DOHH2 (cell line): ENCODE data around the gene ZNF74.
"Not testable (repeated sequence)": the region's sequence is repeated elsewhere in the genome, so short reads cannot be mapped to it uniquely, and the experiment has no call there.

Experiments
- H3F3A ChIP-seq: fragments of 200-600 bp; sonication (generic), shearing (Covaris generic); 2 replicates; pipeline ENCODE4 v1.6.0; 2016; ENCODE audit warnings: antibody characterized with exemption, mild to moderate bottlenecking; ENCODE audit not compliant: control insufficient read depth, insufficient read depth
- H3K27ac ChIP-seq: fragments of 200-600 bp; sonication (generic); 2 replicates; pipeline ENCODE4 v1.5.1; 2014; ENCODE audit warnings: low read depth, mild to moderate bottlenecking, low read length, moderate library complexity
- H3K27me3 ChIP-seq: fragments of 200-600 bp; sonication (generic); 2 replicates; pipeline ENCODE4 v1.6.1; 2014; ENCODE audit warnings: mild to moderate bottlenecking, low read length, mixed read lengths; ENCODE audit not compliant: control insufficient read depth
- H3K36me3 ChIP-seq: fragments of 200-600 bp; sonication (generic); 2 replicates; pipeline ENCODE4 v1.6.1; 2014; ENCODE audit warnings: mild to moderate bottlenecking, low read length, moderate library complexity, mixed read lengths; ENCODE audit not compliant: control insufficient read depth
- H3K4me1 ChIP-seq: fragments of 200-600 bp; sonication (generic); 2 replicates; pipeline ENCODE4 v1.6.1; 2014; ENCODE audit warnings: mild to moderate bottlenecking, low read length, mixed read lengths; ENCODE audit not compliant: control insufficient read depth
- H3K4me2 ChIP-seq: fragments of 200-600 bp; sonication (generic); 2 replicates; pipeline ENCODE4 v1.6.0; 2014; ENCODE audit warnings: mild to moderate bottlenecking, low read length, moderate library complexity
- H3K4me3 ChIP-seq: fragments of 200-600 bp; sonication (generic); 2 replicates; pipeline ENCODE4 v1.5.1; 2014; ENCODE audit warnings: mild to moderate bottlenecking, low read length, mixed read lengths
- H3K79me2 ChIP-seq: fragments of 200-600 bp; sonication (generic); 2 replicates; pipeline ENCODE4 v1.6.1; 2014; ENCODE audit warnings: mild to moderate bottlenecking, low read length, mixed read lengths; ENCODE audit not compliant: control insufficient read depth
- H3K9me2 ChIP-seq: fragments of 200-600 bp; sonication (generic); replicated peaks from 2 replicates; pipeline ENCODE4 v1.6.1; 2014; ENCODE audit warnings: mild to moderate bottlenecking, low read length, mixed read lengths; ENCODE audit not compliant: control insufficient read depth
- H3K9me3 ChIP-seq: fragments of 200-600 bp; sonication (generic); 2 replicates; pipeline ENCODE4 v1.6.1; 2014; ENCODE audit warnings: antibody characterized with exemption, low read length, mixed read lengths; ENCODE audit not compliant: control insufficient read depth, insufficient read depth
- H4K20me1 ChIP-seq: fragments of 200-600 bp; sonication (generic); 2 replicates; pipeline ENCODE4 v1.6.0; 2014; ENCODE audit warnings: low read depth, mild to moderate bottlenecking, antibody characterized with exemption, low read length, moderate library complexity; ENCODE audit not compliant: control insufficient read depth, insufficient read depth
- CTCF ChIP-seq: fragments of 200-600 bp; sonication (generic); IDR thresholded peaks from one replicate; pipeline ENCODE4 v1.5.1; 2014; ENCODE audit warnings: antibody characterized with exemption, mild to moderate bottlenecking, low read depth, low read length; ENCODE audit not compliant: poor library complexity, severe bottlenecking
- EZH2phosphoT487 ChIP-seq: fragments of 200-600 bp; sonication (generic); IDR thresholded peaks from 2 replicates; pipeline ENCODE4 v1.6.1; 2017; ENCODE audit warnings: borderline replicate concordance, mild to moderate bottlenecking, antibody characterized with exemption, low read length, moderate library complexity, mixed read lengths

Gene ZNF74

GRCh38 chr22:20393705-20394476 lies at the start of gene ZNF74:
Gene ZNF74 (plus strand): TSS chr22:20394151. CDS start chr22:20394629, 478 bp downstream.
- peaks cover 41% of the 10 kb centered on the region for H3K27me3 ChIP-seq
- no peaks in the 10 kb centered on the region for H3K79me2 ChIP-seq
- peak within 1 kb of the TSS; percentile 51 for H3K4me2 ChIP-seq
- peak within 1 kb of the TSS; percentile 28 for H3K4me3 ChIP-seq
- no peaks in the 10 kb centered on the region for H3K4me1 ChIP-seq
- H4K20me1 ChIP-seq, result 0 out of 2 replicates have a peak, but pooled peaks cover 3% of the 10 kb centered on the region
- TF ChIP-seq EZH2phosphoT487 (peak; percentile 66; the same call in 1 of the 2 replicates), CTCF (no peak)
- no peaks in the 10 kb centered on the region for H3K9me2 ChIP-seq
- H3F3A ChIP-seq, result no peaks in the 10 kb centered on the region
- no peaks in the 10 kb centered on the region for H3K36me3 ChIP-seq
- no peaks in the 10 kb centered on the region for H3K9me3 ChIP-seq
- H3K27ac ChIP-seq, result no peak within 1 kb of the TSS

GRCh38 chr22:20346553-20346952 lies 47.4 kb upstream of the ZNF74 start:
- not testable (repeated sequence) for H3K27me3 ChIP-seq, H3K4me1 ChIP-seq, H3K9me3 ChIP-seq, H3K36me3 ChIP-seq, H3K4me2 ChIP-seq, H3K79me2 ChIP-seq, H3F3A ChIP-seq, H3K4me3 ChIP-seq, H4K20me1 ChIP-seq, H3K9me2 ChIP-seq, H3K27ac ChIP-seq

- H3K9me3 ChIP-seq, H3K36me3 ChIP-seq, H3K27ac ChIP-seq, H3K9me2 ChIP-seq, H3K4me3 ChIP-seq, H3K27me3 ChIP-seq, H3K4me1 ChIP-seq, H3F3A ChIP-seq, H4K20me1 ChIP-seq, H3K4me2 ChIP-seq, H3K79me2 ChIP-seq: not testable (repeated sequence)
Observed at GRCh38 chr22:20352536-20352935, 41.4 kb upstream of the ZNF74 start.

GRCh38 chr22:20354238-20354975 lies 39.5 kb upstream of the ZNF74 start:
- no peak overlapping the region for H3K4me3 ChIP-seq
- no peaks in the 10 kb centered on the region for H3K9me2 ChIP-seq
- peaks cover 3% of the 10 kb centered on the region; the same call in 1 of the 2 replicates for H3K9me3 ChIP-seq
- H3F3A ChIP-seq, result no peaks in the 10 kb centered on the region
- no peaks in the 10 kb centered on the region for H3K27me3 ChIP-seq
- TF ChIP-seq EZH2phosphoT487 (no peak), CTCF (no peak)
- no peaks in the 10 kb centered on the region for H3K79me2 ChIP-seq
- H3K36me3 ChIP-seq, result no peaks in the 10 kb centered on the region
- H3K4me2 ChIP-seq, result no peak overlapping the region
- H4K20me1 ChIP-seq, result no peaks in the 10 kb centered on the region
- H3K4me1 ChIP-seq, result no peaks in the 10 kb centered on the region
- H3K27ac ChIP-seq, result no peak overlapping the region

- not testable (repeated sequence) for H3K9me3 ChIP-seq
Observed at GRCh38 chr22:20355939-20356636, 37.9 kb upstream of the ZNF74 start.

GRCh38 chr22:20356906-20357305 lies 37.0 kb upstream of the ZNF74 start:
- H3K27ac ChIP-seq, H3K4me2 ChIP-seq, H3K27me3 ChIP-seq, H3K79me2 ChIP-seq, H3K9me2 ChIP-seq, H3F3A ChIP-seq, H3K4me1 ChIP-seq, H3K9me3 ChIP-seq, H3K4me3 ChIP-seq, H4K20me1 ChIP-seq, H3K36me3 ChIP-seq: not testable (repeated sequence)

More at GRCh38 chr22:20355939-20356636, 37.9 kb upstream of the ZNF74 start:
- not testable (repeated sequence) for H3K36me3 ChIP-seq, H3K9me2 ChIP-seq, H3F3A ChIP-seq, H3K27me3 ChIP-seq, H3K4me2 ChIP-seq, H3K27ac ChIP-seq, H3K4me1 ChIP-seq, H3K4me3 ChIP-seq, H4K20me1 ChIP-seq, H3K79me2 ChIP-seq
